Measurements from ENCODE around the gene SLC25A53.
"Not testable (repeated sequence)": the region's sequence is repeated elsewhere in the genome, so short reads cannot be mapped to it uniquely, and the experiment has no call there.

Gene SLC25A53

DNA sequence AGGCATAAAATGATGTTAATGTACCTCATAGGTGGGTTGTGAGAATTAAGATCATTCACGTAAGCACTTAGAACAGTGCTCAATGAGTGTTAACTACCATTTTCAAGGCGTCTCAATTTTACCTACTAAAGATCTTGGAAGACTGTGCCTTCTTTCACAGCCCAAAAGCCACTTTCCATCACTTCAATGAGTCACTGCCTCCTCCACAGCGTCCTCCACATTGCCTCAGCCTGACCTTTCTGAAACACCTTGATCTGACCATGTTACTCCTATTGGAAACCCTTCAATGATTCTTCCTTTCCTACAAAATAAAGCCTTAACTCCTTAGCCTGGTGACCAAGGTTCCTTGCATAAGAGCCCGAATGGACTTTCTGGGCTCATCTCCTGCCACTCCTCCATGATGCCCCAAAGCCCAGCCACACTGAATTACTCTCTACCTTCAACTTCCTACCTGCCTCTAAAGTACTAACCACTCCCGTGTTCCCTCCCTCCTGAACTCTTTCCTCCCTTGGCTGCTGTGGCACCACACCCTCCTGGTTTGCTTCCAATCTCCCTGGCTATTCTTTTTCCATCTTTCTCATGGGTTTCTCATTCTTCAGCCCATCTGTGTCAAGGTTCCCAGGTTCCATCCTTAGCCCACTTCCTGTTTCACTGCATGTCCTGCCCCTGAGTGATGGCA is 22.1 kb downstream of the SLC25A53 start:
- no peak for DNase-seq (ENCODE audit: low spot score)

- no peak for DNase-seq (ENCODE audit: low spot score)
Measured at GRCh38 chrX:104130808-104131207, 26.0 kb downstream of the SLC25A53 start.

DNA sequence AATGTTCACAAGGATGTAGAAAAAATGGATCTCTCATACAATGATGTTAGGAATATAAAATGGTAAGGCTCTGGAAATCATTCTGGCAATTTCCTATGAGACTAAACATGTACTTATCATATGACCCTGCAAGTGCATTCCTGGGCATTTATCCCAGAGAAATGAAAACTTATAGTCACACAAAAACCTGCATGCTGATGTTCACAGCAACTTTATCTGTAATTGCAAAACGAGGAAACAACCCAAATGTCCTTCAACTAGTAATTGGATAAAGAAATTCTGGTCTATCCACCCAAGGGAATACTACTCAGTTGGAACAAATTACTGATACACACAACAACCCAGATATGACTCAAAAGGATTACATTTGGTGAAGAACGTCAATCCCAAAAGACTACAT is 30.0 kb downstream of the SLC25A53 start:
- no peak for DNase-seq (ENCODE audit: low spot score)

DNA sequence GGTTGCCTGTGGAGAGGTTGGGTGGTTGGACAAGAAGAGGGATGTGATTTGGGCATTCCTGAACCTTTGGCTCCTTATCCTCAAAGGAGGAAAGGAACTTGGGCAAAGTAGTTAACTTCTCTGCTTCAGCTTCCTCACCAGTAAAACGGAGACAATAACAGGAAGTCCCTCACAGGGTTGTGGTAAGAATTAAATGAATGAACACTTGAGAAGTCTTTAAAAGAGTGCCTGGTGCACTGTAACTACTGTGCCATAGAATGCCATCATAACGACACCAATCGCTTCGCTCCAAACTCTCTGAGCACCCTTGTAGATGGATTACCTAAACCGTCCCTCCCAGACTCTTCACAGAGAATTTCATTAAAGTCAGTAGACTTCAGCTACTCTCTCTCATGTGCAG is 34.0 kb downstream of the SLC25A53 start:
- no peak for DNase-seq (ENCODE audit: low spot score)

DNA sequence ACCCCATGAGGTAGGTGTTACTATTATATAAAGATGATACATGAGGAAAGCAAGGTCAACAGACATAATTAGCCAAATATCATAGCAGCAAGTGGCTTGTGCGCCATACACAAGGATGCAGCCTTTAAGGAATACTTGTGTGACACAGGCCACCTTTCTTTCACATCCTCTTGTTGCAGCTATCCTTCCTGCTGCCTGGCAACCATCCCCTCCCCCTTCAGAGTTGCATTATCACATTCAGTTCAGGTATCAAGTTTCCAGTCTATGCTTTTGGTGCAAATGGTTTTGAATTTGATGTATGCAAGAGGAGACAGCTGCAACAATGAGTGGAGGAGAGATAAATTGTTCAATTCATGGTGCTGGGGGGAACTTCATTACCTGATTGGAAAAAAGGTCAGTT is 38.0 kb downstream of the SLC25A53 start:
- no peak for DNase-seq (ENCODE audit: low spot score)

DNA sequence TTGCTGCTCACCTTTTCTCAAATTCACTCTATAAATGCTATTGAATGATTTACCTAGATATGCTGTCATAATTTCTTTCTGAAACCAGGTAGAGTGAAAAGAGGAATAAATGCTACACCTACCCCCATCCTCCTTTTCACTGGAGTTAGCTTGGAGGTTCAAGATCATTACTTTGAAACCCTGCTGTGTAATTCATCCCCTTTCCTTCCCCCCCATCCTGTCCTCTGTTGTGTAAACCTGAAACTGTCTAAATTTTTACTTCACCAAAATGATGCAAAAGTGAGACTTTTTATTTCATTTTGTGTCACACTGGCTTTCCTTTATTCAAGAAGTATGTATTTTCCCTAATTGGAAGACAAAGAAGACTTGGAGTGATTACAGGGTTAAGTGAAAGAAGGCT is 39.0 kb downstream of the SLC25A53 start:
- no peak for DNase-seq (ENCODE audit: low spot score)

DNA sequence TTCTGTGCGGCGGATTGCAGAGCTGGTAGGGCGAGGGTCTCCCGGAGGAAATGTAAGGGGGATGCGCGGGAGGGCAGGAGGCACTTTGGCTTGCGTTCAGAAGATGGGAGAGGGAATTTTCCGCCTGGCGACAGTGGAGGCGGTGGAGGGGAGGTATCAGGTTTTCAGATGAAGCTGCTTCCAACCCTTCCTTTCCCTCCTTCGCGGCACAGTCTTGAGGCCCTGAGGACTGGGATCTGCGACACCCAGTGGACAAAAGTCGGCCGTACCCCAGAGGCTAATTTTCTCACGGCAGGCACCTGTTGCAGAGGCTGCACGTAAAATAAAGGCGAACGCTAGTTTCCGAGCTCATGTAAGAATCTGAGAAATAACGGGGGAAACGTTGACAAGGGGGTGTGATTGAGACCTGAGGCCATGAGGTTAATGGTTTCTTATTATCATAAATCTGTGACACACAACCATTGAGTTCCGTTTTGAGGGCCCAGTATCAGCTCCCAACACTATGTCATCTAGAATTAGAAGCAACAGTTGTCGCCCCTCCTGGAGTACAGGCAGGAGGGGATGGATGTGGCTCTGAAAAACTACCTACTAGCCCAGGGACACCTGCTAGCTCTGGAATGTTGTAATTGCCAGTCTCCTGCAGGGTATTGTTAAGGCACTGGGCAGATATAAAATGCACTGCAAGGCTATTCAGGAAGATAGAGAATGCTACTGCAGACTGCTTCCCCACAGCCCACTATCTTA is 43.4 kb downstream of the SLC25A53 start:
- peak; percentile 67 for DNase-seq (ENCODE audit: low spot score)

- peak; percentile 56 for DNase-seq (ENCODE audit: low spot score)
Measured at GRCh38 chrX:104112326-104112951, 44.4 kb downstream of the SLC25A53 start, which contains the start of gene ZCCHC18. ZCCHC18 (plus strand) TSS chrX:104112523; CDS start chrX:104114112, 1,589 bp downstream.

- not testable (repeated sequence) for DNase-seq (ENCODE audit: low spot score)
Measured at GRCh38 chrX:104110491-104111240, 46.1 kb downstream of the SLC25A53 start.

DNA sequence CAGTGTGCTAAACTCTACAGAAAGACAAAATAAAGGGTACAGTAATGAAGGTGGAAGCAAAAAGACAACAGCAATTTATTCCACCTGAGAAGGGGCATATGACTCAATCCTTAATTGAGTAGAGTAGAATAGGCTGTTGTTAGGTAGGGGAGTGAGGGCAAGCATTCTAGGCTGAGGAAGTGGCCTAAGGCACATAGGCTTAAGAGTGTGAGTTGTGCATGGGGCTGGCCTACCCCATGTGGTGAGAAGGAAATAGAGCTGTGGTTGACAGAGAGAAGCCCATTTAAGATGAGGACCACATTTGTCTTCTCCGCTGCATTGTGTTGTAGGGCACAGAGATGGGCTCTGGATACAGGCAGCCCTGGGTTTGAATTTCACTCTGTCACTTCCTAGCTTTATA is 47.9 kb downstream of the SLC25A53 start:
- no peak for DNase-seq (ENCODE audit: low spot score)

DNA sequence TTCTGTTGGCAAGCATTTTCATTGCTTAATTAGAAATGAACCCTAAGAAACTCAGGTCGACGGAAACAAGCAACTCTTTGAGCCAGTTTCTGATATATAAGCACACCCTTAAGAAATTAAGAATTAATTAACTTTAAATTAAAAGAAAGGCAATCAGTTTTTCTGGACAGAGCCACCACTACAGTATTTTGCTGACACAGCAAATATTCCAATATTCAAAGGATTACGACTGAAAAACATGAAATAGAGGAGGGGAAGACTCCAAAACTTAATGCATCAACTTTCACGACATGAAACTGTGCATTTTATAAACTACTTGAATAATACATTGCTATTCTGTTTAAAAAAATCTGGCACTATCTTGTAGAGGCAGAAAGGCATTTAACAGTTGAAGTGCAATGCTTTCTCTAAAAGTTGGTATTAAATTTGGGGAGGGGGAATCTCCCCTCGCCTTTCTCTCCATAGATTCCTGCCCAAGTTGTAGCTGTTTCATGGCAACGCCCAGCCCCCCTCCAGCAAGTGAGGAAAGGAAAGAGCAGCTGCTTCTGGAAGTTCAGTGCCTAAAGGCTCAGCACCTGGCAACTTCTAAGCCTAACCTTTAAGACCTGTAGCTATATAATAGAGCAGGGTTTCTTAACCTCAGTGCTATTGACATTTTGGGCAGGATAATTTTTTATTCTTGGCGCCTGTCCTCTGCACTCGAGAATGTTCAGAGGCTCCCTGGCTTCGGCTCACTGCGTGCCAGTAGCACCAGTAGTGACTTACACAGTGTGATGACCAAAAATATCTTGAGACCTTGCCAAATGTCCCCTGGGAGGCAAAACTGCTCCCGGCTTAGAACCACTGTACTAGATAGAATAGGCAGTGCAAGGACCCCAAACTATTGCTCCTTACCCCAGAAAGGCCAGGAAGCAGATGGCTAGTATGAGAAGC is 51.2 kb downstream of the SLC25A53 start:
- DNase-seq (ENCODE audit: low spot score), result no peak

DNA sequence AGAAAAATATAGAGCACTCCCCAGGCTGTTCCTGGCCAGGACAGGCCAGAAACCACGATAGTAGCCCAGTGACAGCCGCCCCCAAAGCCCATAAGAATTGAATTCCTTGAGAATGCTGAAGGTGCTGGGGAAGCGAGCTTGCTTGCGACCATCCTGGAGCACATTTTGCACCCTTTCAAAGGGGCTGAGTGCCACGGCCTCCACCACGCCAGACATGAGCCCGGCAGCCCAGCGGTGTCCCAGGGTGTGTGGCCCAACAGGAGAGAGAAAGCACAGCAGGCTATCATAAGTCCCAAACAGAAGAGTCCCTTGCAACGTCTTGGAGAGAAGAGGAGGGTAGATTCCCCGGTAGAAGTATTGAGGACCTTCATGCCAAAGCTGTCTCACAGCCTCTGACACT is 52.1 kb downstream of the SLC25A53 start:
- DNase-seq (ENCODE audit: low spot score), result no peak

DNA sequence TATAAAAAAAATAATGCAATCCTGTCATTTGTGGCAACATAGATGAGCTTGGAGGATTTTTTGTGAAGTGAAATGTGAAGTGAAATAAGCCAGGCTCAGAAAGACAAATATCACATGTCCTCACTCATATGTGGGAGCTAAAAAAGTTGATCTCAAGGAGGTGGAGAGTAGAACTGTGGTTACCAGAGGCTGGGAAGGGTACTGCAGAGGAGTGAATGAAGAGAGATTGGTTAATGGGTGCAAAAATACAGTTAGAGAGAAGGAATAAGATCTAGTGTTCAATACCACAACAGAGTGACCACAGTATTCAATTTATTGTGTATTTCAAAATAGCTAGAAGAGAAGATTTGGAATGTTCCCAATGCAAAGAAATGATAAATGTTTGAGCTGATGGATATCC is 57.9 kb downstream of the SLC25A53 start:
- DNase-seq (ENCODE audit: low spot score), result no peak

DNA sequence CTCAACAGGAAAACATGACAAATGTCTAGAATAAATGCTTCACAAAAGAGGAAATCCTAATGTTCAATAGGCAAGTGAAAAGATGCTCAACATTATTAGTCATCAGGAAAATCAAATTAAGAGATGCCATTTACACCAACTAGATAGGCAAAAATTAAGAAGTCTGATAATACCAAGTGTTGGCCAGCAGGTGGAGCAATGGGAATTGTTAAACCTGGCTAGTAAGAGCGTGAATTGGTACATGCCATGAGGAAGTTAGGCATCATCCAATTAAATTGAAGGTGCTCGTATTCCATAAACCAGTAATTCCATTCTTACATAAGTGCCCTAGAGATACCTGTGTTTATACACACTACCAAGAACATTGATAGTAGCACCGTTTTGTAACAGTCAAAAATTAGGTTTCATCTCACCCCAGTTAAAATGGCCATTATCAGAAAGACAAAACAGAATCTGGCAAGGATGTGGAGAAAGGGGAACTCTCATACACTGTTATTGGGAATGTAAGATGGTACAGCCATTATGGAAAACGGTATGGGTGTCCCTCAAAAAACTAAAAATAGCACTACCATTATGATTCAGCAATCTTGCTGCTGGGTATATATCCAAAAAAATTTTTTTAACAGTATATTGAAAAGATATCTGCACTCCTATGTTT is 58.5 kb downstream of the SLC25A53 start:
- peak; percentile 89 for DNase-seq (ENCODE audit: low spot score)

- no peak for DNase-seq (ENCODE audit: low spot score)
Measured at GRCh38 chrX:104085919-104086318, 70.9 kb downstream of the SLC25A53 start.

GRCh38 chrX:104085477-104085876 is 71.3 kb downstream of the SLC25A53 start:
- no peak for DNase-seq (ENCODE audit: low spot score)

GRCh38 chrX:104084534-104085277 is 72.1 kb downstream of the SLC25A53 start:
- no peak for DNase-seq (ENCODE audit: low spot score)

GRCh38 chrX:104084063-104084462 is 72.7 kb downstream of the SLC25A53 start:
- no peak for DNase-seq (ENCODE audit: low spot score)

GRCh38 chrX:104077854-104078253 is 79.0 kb downstream of the SLC25A53 start:
- not testable (repeated sequence) for DNase-seq (ENCODE audit: low spot score)

Data from Ammon's horn (tissue), 1 donor.